ENCODE measurements around the gene OR52E5. TPM values are rescaled to one million over a fixed set of nuclear protein-coding genes. Genes with fewer than 3 reads are reported as not detected.

The OR52E5 gene
- not detected in 2 replicates for total RNA-seq

DNA sequence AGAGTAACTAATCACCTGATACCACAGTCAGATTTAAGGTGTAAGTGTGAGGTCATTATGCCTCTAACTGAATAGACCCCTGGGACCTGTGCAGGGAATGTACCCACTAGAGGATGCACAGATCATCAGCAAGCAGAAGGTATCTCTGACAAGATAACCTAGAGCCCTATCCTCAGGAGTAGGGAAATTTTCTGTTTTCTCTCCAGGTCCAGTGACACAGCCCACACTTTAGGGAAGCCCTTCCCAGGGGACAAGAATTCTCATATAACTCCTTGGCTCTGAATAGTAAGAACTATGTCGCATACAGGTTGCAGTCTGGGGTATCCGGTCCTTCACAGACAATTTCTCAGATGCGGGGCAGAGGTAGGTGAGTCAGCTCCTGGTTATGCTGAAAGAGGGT lies at the start of gene OR52E5:
Gene OR52E5, plus strand, starts transcription at position 301 of the 400 bp plus-strand sequence. CDS start 7,569 bp downstream, outside the sequence.
- no peak within 1 kb of the TSS for H3K27ac Mint-ChIP-seq
- intact Hi-C loops (cut with micrococcal nuclease), result no loop called here

DNA sequence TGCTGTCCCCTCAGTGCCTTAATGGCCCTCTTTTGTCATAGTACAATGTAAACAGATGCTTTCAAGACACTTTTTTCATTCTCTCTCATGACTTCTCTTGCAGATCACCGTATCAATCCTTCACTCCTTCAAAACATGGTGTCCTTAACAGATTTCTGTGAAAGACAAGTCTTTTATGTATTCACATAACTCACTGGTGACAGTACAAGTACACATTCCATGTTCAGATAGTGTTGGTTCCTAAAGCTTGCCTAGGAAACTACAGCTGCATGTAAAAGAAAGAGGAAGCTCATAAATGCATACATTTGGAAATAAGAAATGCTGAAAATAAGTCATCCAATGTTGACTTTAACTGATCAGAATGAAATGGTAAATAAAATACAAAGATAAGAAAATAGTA lies 46.3 kb upstream of the OR52E5 start:
- no peaks in the 10 kb centered on the region for H3K9me3 Mint-ChIP-seq
- intact Hi-C loops (cut with micrococcal nuclease), result no loop called here
- H3K27ac Mint-ChIP-seq, result no peak overlapping the region
- no peaks in the 10 kb centered on the region for H3K36me3 Mint-ChIP-seq (ENCODE audit: low read depth)
- peaks cover under 1% of the 10 kb centered on the region for H3K27me3 Mint-ChIP-seq (ENCODE audit: insufficient read depth)
- no peak for DNase-seq (ENCODE audit: low spot score)
- no peak overlapping the region for H3K4me3 Mint-ChIP-seq
- no peaks in the 10 kb centered on the region for H3K4me1 Mint-ChIP-seq (ENCODE audit: low read depth)

More for the DNA sequence above, at the start of gene OR52E5:
- no peaks in the 10 kb centered on the region for H3K27me3 Mint-ChIP-seq (ENCODE audit: insufficient read depth)
- DNase-seq (ENCODE audit: low spot score), result no peak
- no peaks in the 10 kb centered on the region for H3K36me3 Mint-ChIP-seq (ENCODE audit: low read depth)
- H3K9me3 Mint-ChIP-seq, result no peaks in the 10 kb centered on the region
- H3K4me3 Mint-ChIP-seq, result no peak within 1 kb of the TSS
- no peaks in the 10 kb centered on the region for H3K4me1 Mint-ChIP-seq (ENCODE audit: low read depth)

DNA sequence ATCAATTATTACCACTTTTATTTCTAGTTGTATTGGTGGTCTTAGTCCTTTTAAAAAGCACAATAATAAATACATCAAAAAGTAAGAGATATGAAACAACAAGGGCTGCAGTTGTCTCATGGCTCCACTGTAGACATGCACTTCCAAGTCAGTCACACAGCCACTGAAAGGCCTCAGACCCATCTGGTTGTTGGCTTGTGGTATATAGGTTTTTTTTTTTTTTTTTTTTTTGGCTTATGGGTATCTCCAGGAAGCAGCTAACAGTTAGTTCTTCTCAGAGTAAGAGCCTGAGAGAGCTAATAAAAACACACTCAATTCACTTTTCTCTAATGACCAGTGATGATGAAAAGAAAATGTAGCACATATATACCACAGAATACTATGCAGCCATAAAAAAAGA lies 45.3 kb upstream of the OR52E5 start:
- Mint-ChIP-seq H3K27me3 (ENCODE audit: insufficient read depth) (peaks cover 1% of the 10 kb centered on the region), H3K9me3 (no peaks in the 10 kb centered on the region), H3K4me3 (no peak overlapping the region), H3K36me3 (ENCODE audit: low read depth) (no peaks in the 10 kb centered on the region), H3K4me1 (ENCODE audit: low read depth) (no peaks in the 10 kb centered on the region), H3K27ac (no peak overlapping the region)
- DNase-seq (ENCODE audit: low spot score), result no peak
- intact Hi-C loops (cut with micrococcal nuclease), result no loop called here

GRCh38 chr11:5851002-5851401 lies 42.0 kb upstream of the OR52E5 start:
- H3K9me3 Mint-ChIP-seq, result no peaks in the 10 kb centered on the region
- intact Hi-C loops (cut with micrococcal nuclease), result no loop called here

DNA sequence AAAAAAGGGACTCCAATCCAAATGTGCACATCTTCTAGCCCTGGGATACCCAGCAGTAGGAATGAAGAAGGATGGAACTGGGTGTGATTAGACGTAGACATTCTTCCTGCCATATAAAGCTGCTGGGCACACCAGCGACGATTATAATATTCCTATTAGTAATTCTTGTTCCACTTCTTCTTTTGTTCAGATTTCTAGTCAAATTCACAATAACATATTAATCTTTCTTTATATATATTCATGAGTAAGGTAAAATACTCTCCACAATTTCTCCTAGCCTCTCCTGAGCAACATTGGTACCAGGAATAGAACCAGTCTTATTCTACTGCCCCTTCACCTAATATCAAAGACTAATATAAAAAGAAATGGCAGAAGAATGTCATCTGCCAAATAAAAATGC lies 35.4 kb upstream of the OR52E5 start, which contains the start of gene OR52E8:
Gene OR52E8, minus strand, starts transcription at position 101 of the 400 bp plus-strand sequence. Its CDS starts 0 bp downstream, at position 101.
- no peaks in the 10 kb centered on the region for H3K4me1 Mint-ChIP-seq (ENCODE audit: low read depth)
- no peaks in the 10 kb centered on the region for H3K36me3 Mint-ChIP-seq (ENCODE audit: low read depth)
- no peak within 1 kb of the TSS for H3K27ac Mint-ChIP-seq
- H3K27me3 Mint-ChIP-seq (ENCODE audit: insufficient read depth), result peaks cover 7% of the 10 kb centered on the region
- no peaks in the 10 kb centered on the region for H3K9me3 Mint-ChIP-seq
- no peak for DNase-seq (ENCODE audit: low spot score)
- intact Hi-C loops (cut with micrococcal nuclease), result no loop called here
- no peak within 1 kb of the TSS for H3K4me3 Mint-ChIP-seq

More at GRCh38 chr11:5851002-5851401, 42.0 kb upstream of the OR52E5 start:
- DNase-seq (ENCODE audit: low spot score), result no peak
- Mint-ChIP-seq H3K4me1 (ENCODE audit: low read depth) (no peaks in the 10 kb centered on the region), H3K27ac (no peak overlapping the region), H3K36me3 (ENCODE audit: low read depth) (no peaks in the 10 kb centered on the region), H3K27me3 (ENCODE audit: insufficient read depth) (peaks cover 1% of the 10 kb centered on the region), H3K4me3 (no peak overlapping the region)

DNA sequence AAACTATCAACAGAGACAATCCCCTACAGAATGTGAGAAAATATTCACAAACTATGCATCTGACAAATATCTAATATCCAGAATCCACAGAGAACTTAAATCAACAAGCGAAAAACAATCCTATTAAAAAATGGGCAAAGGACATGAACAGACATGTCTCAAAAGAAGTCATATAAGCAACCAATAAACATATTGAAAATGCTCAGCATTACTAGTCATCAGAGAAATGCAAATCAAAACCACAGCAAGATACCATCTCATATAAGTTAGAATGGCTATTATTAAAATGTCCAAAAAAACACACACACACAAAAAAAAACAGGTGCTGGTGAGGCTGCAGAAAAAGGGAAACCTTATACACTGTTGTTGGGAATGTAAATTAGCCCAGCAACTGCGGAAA lies 27.2 kb upstream of the OR52E5 start:
- Mint-ChIP-seq H3K4me1 (ENCODE audit: low read depth) (no peaks in the 10 kb centered on the region), H3K36me3 (ENCODE audit: low read depth) (no peaks in the 10 kb centered on the region), H3K27ac (no peak overlapping the region), H3K27me3 (ENCODE audit: insufficient read depth) (peaks cover 6% of the 10 kb centered on the region), H3K4me3 (no peak overlapping the region), H3K9me3 (no peaks in the 10 kb centered on the region)
- intact Hi-C loops (cut with micrococcal nuclease), result no loop called here
- DNase-seq (ENCODE audit: low spot score), result no peak

DNA sequence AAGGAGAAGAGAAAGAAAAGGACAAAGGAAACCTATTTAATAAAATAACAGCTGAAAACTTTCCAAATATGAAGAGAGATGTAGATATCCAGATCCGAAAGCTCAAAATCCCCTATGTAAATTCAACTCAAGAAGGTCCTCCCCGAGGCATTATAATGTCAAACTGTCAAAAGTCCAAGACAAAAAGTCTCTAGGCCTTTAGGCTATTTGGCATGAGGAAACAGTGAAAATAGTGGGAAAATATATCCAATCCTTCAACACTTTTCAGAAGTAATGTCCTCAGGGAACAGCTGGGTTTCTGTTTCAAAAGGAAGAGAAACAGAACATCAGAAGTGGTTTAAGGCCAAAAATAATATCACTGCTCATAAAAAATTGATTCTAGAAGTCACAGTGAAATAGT lies 14.4 kb upstream of the OR52E5 start:
- Mint-ChIP-seq H3K36me3 (ENCODE audit: low read depth) (no peaks in the 10 kb centered on the region), H3K27ac (no peak overlapping the region), H3K4me1 (ENCODE audit: low read depth) (no peaks in the 10 kb centered on the region), H3K9me3 (no peaks in the 10 kb centered on the region), H3K4me3 (no peak overlapping the region), H3K27me3 (ENCODE audit: insufficient read depth) (peaks cover 6% of the 10 kb centered on the region)
- intact Hi-C loops (cut with micrococcal nuclease), result no loop called here
- DNase-seq (ENCODE audit: low spot score), result no peak

- H3K36me3 Mint-ChIP-seq (ENCODE audit: low read depth), result no peaks in the 10 kb centered on the region
- H3K4me3 Mint-ChIP-seq, result no peak within 1 kb of the TSS
- H3K4me1 Mint-ChIP-seq (ENCODE audit: low read depth), result no peaks in the 10 kb centered on the region
- H3K9me3 Mint-ChIP-seq, result no peaks in the 10 kb centered on the region
- H3K27me3 Mint-ChIP-seq (ENCODE audit: insufficient read depth), result peaks cover 6% of the 10 kb centered on the region
- DNase-seq (ENCODE audit: low spot score), result no peak
- H3K27ac Mint-ChIP-seq, result no peak within 1 kb of the TSS
- intact Hi-C loops (cut with micrococcal nuclease), result no loop called here
Measured at GRCh38 chr11:5880329-5880728, 12.7 kb upstream of the OR52E5 start, which contains the start of gene OR52E4. Gene OR52E4, plus strand, starts transcription at chr11:5880629. Its CDS starts 3,664 bp downstream, at chr11:5884293.

- Mint-ChIP-seq H3K27me3 (ENCODE audit: insufficient read depth) (peaks cover 6% of the 10 kb centered on the region), H3K36me3 (ENCODE audit: low read depth) (no peaks in the 10 kb centered on the region), H3K9me3 (no peaks in the 10 kb centered on the region), H3K27ac (no peak overlapping the region), H3K4me3 (no peak overlapping the region), H3K4me1 (ENCODE audit: low read depth) (no peaks in the 10 kb centered on the region)
- DNase-seq (ENCODE audit: low spot score), result no peak
- intact Hi-C loops (cut with micrococcal nuclease), result no loop called here
Measured at GRCh38 chr11:5881756-5882155, 11.3 kb upstream of the OR52E5 start.

- intact Hi-C loops (cut with micrococcal nuclease), result no loop called here
- H3K9me3 Mint-ChIP-seq, result no peaks in the 10 kb centered on the region
- no peaks in the 10 kb centered on the region for H3K27me3 Mint-ChIP-seq (ENCODE audit: insufficient read depth)
- no peak for DNase-seq (ENCODE audit: low spot score)
- H3K4me3 Mint-ChIP-seq, result no peak overlapping the region
- H3K27ac Mint-ChIP-seq, result no peak overlapping the region
- no peaks in the 10 kb centered on the region for H3K4me1 Mint-ChIP-seq (ENCODE audit: low read depth)
- H3K36me3 Mint-ChIP-seq (ENCODE audit: low read depth), result no peaks in the 10 kb centered on the region
Measured at GRCh38 chr11:5887172-5887571, 5.8 kb upstream of the OR52E5 start.

DNA sequence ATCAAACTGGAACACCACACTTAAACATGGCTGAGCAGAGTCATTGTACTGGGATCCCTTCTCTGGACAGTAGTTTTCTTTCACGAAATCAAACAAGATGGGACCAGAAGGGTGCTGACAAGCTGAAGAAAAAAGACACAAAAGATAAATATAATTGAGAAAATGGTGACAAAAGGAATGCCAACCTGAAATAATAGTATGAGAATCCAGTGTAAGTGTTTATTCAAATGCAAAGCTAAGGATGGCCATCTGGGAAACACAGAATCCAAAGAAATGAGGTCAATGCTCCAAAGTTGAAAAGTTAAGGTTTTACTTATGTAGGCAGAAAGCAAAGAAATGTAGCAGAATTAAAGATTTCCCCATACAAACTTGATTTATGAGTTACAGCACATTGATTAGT lies 5.3 kb upstream of the OR52E5 start:
- Mint-ChIP-seq H3K4me1 (ENCODE audit: low read depth) (no peaks in the 10 kb centered on the region), H3K4me3 (no peak overlapping the region), H3K9me3 (no peaks in the 10 kb centered on the region), H3K27me3 (ENCODE audit: insufficient read depth) (no peaks in the 10 kb centered on the region), H3K27ac (no peak overlapping the region), H3K36me3 (ENCODE audit: low read depth) (no peaks in the 10 kb centered on the region)
- DNase-seq (ENCODE audit: low spot score), result no peak
- intact Hi-C loops (cut with micrococcal nuclease), result no loop called here

GRCh38 chr11:5891216-5891800 lies 1.7 kb upstream of the OR52E5 start:
- DNase-seq (ENCODE audit: low spot score), result no peak
- intact Hi-C loops (cut with micrococcal nuclease), result loop anchor here (1.0 to 2.0 kb wide), 2 partner anchors 415 to 767 kb away; no protein-coding TSS in a partner anchor
- H3K36me3 Mint-ChIP-seq (ENCODE audit: low read depth), result no peaks in the 10 kb centered on the region
- no peaks in the 10 kb centered on the region for H3K4me1 Mint-ChIP-seq (ENCODE audit: low read depth)
- no peaks in the 10 kb centered on the region for H3K27me3 Mint-ChIP-seq (ENCODE audit: insufficient read depth)
- H3K27ac Mint-ChIP-seq, result no peak overlapping the region
- no peaks in the 10 kb centered on the region for H3K9me3 Mint-ChIP-seq
- no peak overlapping the region for H3K4me3 Mint-ChIP-seq

GRCh38 chr11:5899534-5899933 lies 6.5 kb downstream of the OR52E5 start:
- H3K27ac Mint-ChIP-seq, result no peak overlapping the region
- H3K9me3 Mint-ChIP-seq, result no peaks in the 10 kb centered on the region
- intact Hi-C loops (cut with micrococcal nuclease), result no loop called here

DNA sequence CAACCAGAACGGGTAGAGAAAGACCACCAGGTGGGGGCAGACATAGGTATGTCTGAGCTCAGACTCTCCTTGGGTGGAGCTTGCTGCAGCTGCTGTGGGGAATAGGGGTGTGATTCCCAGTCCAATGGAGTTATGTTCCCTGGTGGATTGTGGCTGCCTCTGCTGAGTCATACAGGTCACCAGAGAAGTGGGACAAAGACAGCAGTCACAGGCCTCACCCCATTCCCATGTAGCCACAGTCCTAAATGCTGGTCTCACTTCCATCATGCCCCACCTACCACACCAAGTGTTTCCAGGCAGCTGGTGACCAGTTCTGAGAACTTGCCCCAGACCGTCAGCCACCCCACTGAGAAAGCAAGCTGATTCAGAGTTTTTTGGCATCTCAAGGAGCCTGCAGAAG lies 17.5 kb downstream of the OR52E5 start:
- H3K27ac Mint-ChIP-seq, result no peak overlapping the region
- no peaks in the 10 kb centered on the region for H3K36me3 Mint-ChIP-seq (ENCODE audit: low read depth)
- intact Hi-C loops (cut with micrococcal nuclease), result no loop called here
- no peak for DNase-seq (ENCODE audit: low spot score)
- no peaks in the 10 kb centered on the region for H3K4me1 Mint-ChIP-seq (ENCODE audit: low read depth)
- no peaks in the 10 kb centered on the region for H3K9me3 Mint-ChIP-seq
- no peak overlapping the region for H3K4me3 Mint-ChIP-seq
- no peaks in the 10 kb centered on the region for H3K27me3 Mint-ChIP-seq (ENCODE audit: insufficient read depth)

More at GRCh38 chr11:5899534-5899933, 6.5 kb downstream of the OR52E5 start:
- no peaks in the 10 kb centered on the region for H3K4me1 Mint-ChIP-seq (ENCODE audit: low read depth)
- no peaks in the 10 kb centered on the region for H3K27me3 Mint-ChIP-seq (ENCODE audit: insufficient read depth)
- H3K4me3 Mint-ChIP-seq, result no peak overlapping the region
- no peak for DNase-seq (ENCODE audit: low spot score)
- H3K36me3 Mint-ChIP-seq (ENCODE audit: low read depth), result no peaks in the 10 kb centered on the region

Data from activated T-helper 1 cell treated with anti-CD3 and anti-CD28 coated beads, Interleukin-12 subunit alpha, Interleukin-12 subunit beta, Interleukin-2, Interleukin-4 antibody, amounts not matched to agents 30 ng/mL and 10 ng/mL and 1 ng/mL, durations not matched to agents 14 hours and 24 hours and 36 hours (primary cell).